ENCODE results near the gene CTNND2.

DNA sequence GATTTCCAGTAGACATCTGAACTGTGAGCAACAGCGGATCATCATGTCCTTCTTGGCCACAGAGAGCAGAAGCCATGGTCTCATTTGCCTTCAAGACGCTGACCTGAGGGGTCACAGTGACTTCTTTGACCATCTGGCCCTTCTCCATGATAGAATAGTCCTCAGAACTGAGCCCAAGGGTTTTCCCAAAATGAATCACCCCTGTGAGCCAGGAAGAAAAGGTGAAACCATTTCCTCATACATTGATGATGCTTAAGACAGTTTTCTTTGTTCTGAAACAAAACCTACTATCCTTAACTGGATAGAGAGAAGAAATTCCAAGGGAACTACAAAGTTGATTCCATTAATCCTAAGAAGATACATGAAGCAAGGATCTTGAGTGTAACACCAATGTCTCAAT lies 503.9 kb downstream of the CTNND2 start:
- TF ChIP-seq, protein P1, sequence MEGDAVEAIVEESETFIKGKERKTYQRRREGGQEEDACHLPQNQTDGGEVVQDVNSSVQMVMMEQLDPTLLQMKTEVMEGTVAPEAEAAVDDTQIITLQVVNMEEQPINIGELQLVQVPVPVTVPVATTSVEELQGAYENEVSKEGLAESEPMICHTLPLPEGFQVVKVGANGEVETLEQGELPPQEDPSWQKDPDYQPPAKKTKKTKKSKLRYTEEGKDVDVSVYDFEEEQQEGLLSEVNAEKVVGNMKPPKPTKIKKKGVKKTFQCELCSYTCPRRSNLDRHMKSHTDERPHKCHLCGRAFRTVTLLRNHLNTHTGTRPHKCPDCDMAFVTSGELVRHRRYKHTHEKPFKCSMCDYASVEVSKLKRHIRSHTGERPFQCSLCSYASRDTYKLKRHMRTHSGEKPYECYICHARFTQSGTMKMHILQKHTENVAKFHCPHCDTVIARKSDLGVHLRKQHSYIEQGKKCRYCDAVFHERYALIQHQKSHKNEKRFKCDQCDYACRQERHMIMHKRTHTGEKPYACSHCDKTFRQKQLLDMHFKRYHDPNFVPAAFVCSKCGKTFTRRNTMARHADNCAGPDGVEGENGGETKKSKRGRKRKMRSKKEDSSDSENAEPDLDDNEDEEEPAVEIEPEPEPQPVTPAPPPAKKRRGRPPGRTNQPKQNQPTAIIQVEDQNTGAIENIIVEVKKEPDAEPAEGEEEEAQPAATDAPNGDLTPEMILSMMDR (IDR thresholded peaks at IDR 0.05), result no peak
- TF ChIP-seq EZH2 (IDR thresholded peaks at IDR 0.05), result no peak
